ENCODE measurements around the gene KIAA0586. TPM values are rescaled to one million over a fixed set of nuclear protein-coding genes. Genes with fewer than 3 reads are reported as not detected.

Gene KIAA0586
- total RNA-seq, 1 donor from 2014 or later = 14.5 TPM

- H3K4me1 Mint-ChIP-seq (ENCODE audit: low read depth) = peaks cover 15% of the 10 kb centered on the region
- no peaks in the 10 kb centered on the region for H3K9me3 Mint-ChIP-seq (ENCODE audit: low read depth)
- H3K27me3 Mint-ChIP-seq (ENCODE audit: low read depth) = no peaks in the 10 kb centered on the region
- H3K36me3 Mint-ChIP-seq (ENCODE audit: low read depth) = peaks cover 1% of the 10 kb centered on the region
- H3K27ac Mint-ChIP-seq (ENCODE audit: unreplicated experiment) = no peak overlapping the region
- no peak overlapping the region for H3K4me3 Mint-ChIP-seq (ENCODE audit: unreplicated experiment)
- TF ChIP-seq CTCF (IDR thresholded peaks at IDR 0.05) = no peak
- no peak for DNase-seq (ENCODE audit: low spot score)
These were observed 129.7 kb downstream of the KIAA0586 start for GRCh38 chr14:58557242-58557641.

- no peak overlapping the region for H3K4me3 Mint-ChIP-seq (ENCODE audit: unreplicated experiment)
These were observed 132.7 kb downstream of the KIAA0586 start for GRCh38 chr14:58560208-58560607.

GRCh38 chr14:58562141-58562540, 134.6 kb downstream of the KIAA0586 start:
- Mint-ChIP-seq H3K9me3 (ENCODE audit: low read depth) (no peaks in the 10 kb centered on the region), H3K4me1 (ENCODE audit: low read depth) (peaks cover 9% of the 10 kb centered on the region), H3K27ac (ENCODE audit: unreplicated experiment) (no peak overlapping the region), H3K27me3 (ENCODE audit: low read depth) (no peaks in the 10 kb centered on the region), H3K4me3 (ENCODE audit: unreplicated experiment) (no peak overlapping the region), H3K36me3 (ENCODE audit: low read depth) (no peaks in the 10 kb centered on the region)
- TF ChIP-seq CTCF (IDR thresholded peaks at IDR 0.05) = no peak
- no peak for DNase-seq (ENCODE audit: low spot score)

More at GRCh38 chr14:58560208-58560607, 132.7 kb downstream of the KIAA0586 start:
- no peak for DNase-seq (ENCODE audit: low spot score)
- no peak for TF ChIP-seq CTCF (IDR thresholded peaks at IDR 0.05)
- Mint-ChIP-seq H3K4me1 (ENCODE audit: low read depth) (peaks cover 9% of the 10 kb centered on the region), H3K27ac (ENCODE audit: unreplicated experiment) (peak overlapping the region; percentile 42), H3K9me3 (ENCODE audit: low read depth) (no peaks in the 10 kb centered on the region), H3K27me3 (ENCODE audit: low read depth) (no peaks in the 10 kb centered on the region), H3K36me3 (ENCODE audit: low read depth) (no peaks in the 10 kb centered on the region)

GRCh38 chr14:58563978-58564377, 136.5 kb downstream of the KIAA0586 start:
- no peak for TF ChIP-seq CTCF (IDR thresholded peaks at IDR 0.05)
- no peaks in the 10 kb centered on the region for H3K9me3 Mint-ChIP-seq (ENCODE audit: low read depth)

GRCh38 chr14:58565832-58566231, 138.3 kb downstream of the KIAA0586 start:
- H3K36me3 Mint-ChIP-seq (ENCODE audit: low read depth) = no peaks in the 10 kb centered on the region
- H3K4me3 Mint-ChIP-seq (ENCODE audit: unreplicated experiment) = no peak overlapping the region
- no peak overlapping the region for H3K27ac Mint-ChIP-seq (ENCODE audit: unreplicated experiment)
- no peaks in the 10 kb centered on the region for H3K9me3 Mint-ChIP-seq (ENCODE audit: low read depth)
- TF ChIP-seq CTCF (IDR thresholded peaks at IDR 0.05) = no peak
- peaks cover 4% of the 10 kb centered on the region for H3K4me1 Mint-ChIP-seq (ENCODE audit: low read depth)
- DNase-seq (ENCODE audit: low spot score) = no peak
- no peaks in the 10 kb centered on the region for H3K27me3 Mint-ChIP-seq (ENCODE audit: low read depth)

More at GRCh38 chr14:58563978-58564377, 136.5 kb downstream of the KIAA0586 start:
- no peak overlapping the region for H3K4me3 Mint-ChIP-seq (ENCODE audit: unreplicated experiment)
- H3K4me1 Mint-ChIP-seq (ENCODE audit: low read depth) = peaks cover 9% of the 10 kb centered on the region
- H3K27ac Mint-ChIP-seq (ENCODE audit: unreplicated experiment) = no peak overlapping the region
- no peaks in the 10 kb centered on the region for H3K36me3 Mint-ChIP-seq (ENCODE audit: low read depth)
- H3K27me3 Mint-ChIP-seq (ENCODE audit: low read depth) = no peaks in the 10 kb centered on the region
- DNase-seq (ENCODE audit: low spot score) = no peak
